HG03571 (cell line): Measurements from ENCODE around the gene DLG5.

ENCODE experiments used
- ATAC-seq: cut with Tn5 transposase; IDR thresholded peaks from one replicate; pipeline ENCODE4 v1.9.1; 2021; ENCODE audit not compliant: unreplicated experiment

Gene DLG5

GRCh38 chr10:77868523-77868922, 58.0 kb downstream of the DLG5 start:
- ATAC-seq, result no peak

- no peak for ATAC-seq
Measured at GRCh38 chr10:77867124-77867719, 59.3 kb downstream of the DLG5 start.

GRCh38 chr10:77866598-77866997, 60.0 kb downstream of the DLG5 start:
- no peak for ATAC-seq

- no peak for ATAC-seq
Measured at GRCh38 chr10:77865580-77866324, 60.8 kb downstream of the DLG5 start.

GRCh38 chr10:77864151-77864851, 62.3 kb downstream of the DLG5 start:
- no peak for ATAC-seq

- no peak for ATAC-seq
Measured at GRCh38 chr10:77863446-77863845, 63.1 kb downstream of the DLG5 start.

GRCh38 chr10:77862595-77862994, 64.0 kb downstream of the DLG5 start:
- no peak for ATAC-seq

- no peak for ATAC-seq
Measured at GRCh38 chr10:77861366-77861765, 65.2 kb downstream of the DLG5 start.

GRCh38 chr10:77859865-77860282, 66.7 kb downstream of the DLG5 start:
- ATAC-seq, result no peak

- ATAC-seq, result no peak
Measured at GRCh38 chr10:77859200-77859864, 67.2 kb downstream of the DLG5 start.

- ATAC-seq, result no peak
Measured at GRCh38 chr10:77857272-77857671, 69.3 kb downstream of the DLG5 start.

- no peak for ATAC-seq
Measured at GRCh38 chr10:77856566-77856965, 70.0 kb downstream of the DLG5 start.

- no peak for ATAC-seq
Measured at GRCh38 chr10:77855404-77856155, 71.0 kb downstream of the DLG5 start.

- ATAC-seq, result no peak
Measured at GRCh38 chr10:77854115-77854514, 72.4 kb downstream of the DLG5 start.

- ATAC-seq, result no peak
Measured at GRCh38 chr10:77853256-77853655, 73.3 kb downstream of the DLG5 start.

GRCh38 chr10:77850620-77851231, 75.8 kb downstream of the DLG5 start:
- no peak for ATAC-seq

GRCh38 chr10:77849039-77849664, 77.4 kb downstream of the DLG5 start:
- ATAC-seq, result no peak

- ATAC-seq, result no peak
Measured at GRCh38 chr10:77846718-77847311, 79.7 kb downstream of the DLG5 start.

- no peak for ATAC-seq
Measured at GRCh38 chr10:77845451-77845850, 81.1 kb downstream of the DLG5 start.
